Endothelial cell (in vitro differentiated cells): ENCODE results near the gene NECTIN3. TPM values are rescaled to one million over a fixed set of nuclear protein-coding genes. Genes with fewer than 3 reads are reported as not detected.

Experiments
- DNase-seq: peaks from one replicate; pipeline ENCODE4 v3.0.0; 2021; ENCODE audit warnings: low spot score
- H3K27ac Mint-ChIP-seq: one replicate; pipeline ENCODE4 v1.8.0; 2021; ENCODE audit warnings: mixed read lengths, inconsistent platforms; ENCODE audit not compliant: unreplicated experiment
- H3K27me3 Mint-ChIP-seq: one replicate; pipeline ENCODE4 v1.8.0; 2021; ENCODE audit warnings: mild to moderate bottlenecking, moderate library complexity, mixed read lengths, inconsistent platforms; ENCODE audit not compliant: unreplicated experiment
- H3K36me3 Mint-ChIP-seq: one replicate; pipeline ENCODE4 v1.8.0; 2021; ENCODE audit warnings: mild to moderate bottlenecking, low read depth, mixed read lengths, inconsistent platforms; ENCODE audit not compliant: unreplicated experiment
- H3K4me1 Mint-ChIP-seq: one replicate; pipeline ENCODE4 v1.8.0; 2021; ENCODE audit warnings: mild to moderate bottlenecking, mixed read lengths, inconsistent platforms; ENCODE audit not compliant: unreplicated experiment
- H3K4me3 Mint-ChIP-seq: one replicate; pipeline ENCODE4 v1.8.0; 2021; ENCODE audit warnings: mild to moderate bottlenecking, mixed read lengths, inconsistent platforms; ENCODE audit not compliant: unreplicated experiment
- H3K9me3 Mint-ChIP-seq: one replicate; pipeline ENCODE4 v1.8.0; 2021; ENCODE audit warnings: mixed read lengths, inconsistent platforms; ENCODE audit not compliant: unreplicated experiment
- CTCF ChIP-seq: fragments of 200-600 bp; sonication (generic); IDR thresholded peaks from one replicate; pipeline ENCODE4 v1.5.0; 2021; ENCODE audit warnings: antibody characterized with exemption; ENCODE audit not compliant: unreplicated experiment
- total RNA-seq: library from RNA; stranded (reverse); fragmentation: NEBNext Ultra II Directional; extraction: Animal tissue kit (Norgen Biotek cat#: 25700); gene quantifications from one replicate; pipeline ENCODE4 v1.2.1, GENCODE V29; 2021; ENCODE audit not compliant: unreplicated experiment

The NECTIN3 gene
- total RNA-seq, 1 donor from 2014 or later: 28.5 TPM

DNA sequence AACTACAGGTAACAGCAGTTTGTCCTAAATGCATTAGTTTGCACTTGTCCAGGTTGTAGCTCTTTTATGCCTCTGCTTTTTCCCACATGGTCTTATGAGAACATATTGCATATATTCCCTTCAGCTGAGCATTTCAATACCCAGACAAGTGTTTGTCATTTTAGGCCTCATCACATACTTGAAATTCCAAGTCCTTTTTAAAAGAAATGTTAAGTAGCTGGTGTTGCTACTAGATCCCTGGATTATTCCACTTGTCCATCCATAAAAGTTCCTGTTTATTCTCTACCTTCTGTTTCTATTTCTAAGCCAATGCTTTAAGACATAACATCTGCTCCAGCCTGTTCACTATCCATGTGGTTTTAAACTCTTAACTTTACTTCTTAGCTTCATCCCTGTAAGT is 128.4 kb downstream of the NECTIN3 start:
- no peak overlapping the region for H3K4me3 Mint-ChIP-seq
- H3K27ac Mint-ChIP-seq: no peak overlapping the region
- DNase-seq: no peak
- no peaks in the 10 kb centered on the region for H3K9me3 Mint-ChIP-seq
- no peak for TF ChIP-seq CTCF
- no peaks in the 10 kb centered on the region for H3K27me3 Mint-ChIP-seq
- no peaks in the 10 kb centered on the region for H3K36me3 Mint-ChIP-seq
- peaks cover 3% of the 10 kb centered on the region for H3K4me1 Mint-ChIP-seq

DNA sequence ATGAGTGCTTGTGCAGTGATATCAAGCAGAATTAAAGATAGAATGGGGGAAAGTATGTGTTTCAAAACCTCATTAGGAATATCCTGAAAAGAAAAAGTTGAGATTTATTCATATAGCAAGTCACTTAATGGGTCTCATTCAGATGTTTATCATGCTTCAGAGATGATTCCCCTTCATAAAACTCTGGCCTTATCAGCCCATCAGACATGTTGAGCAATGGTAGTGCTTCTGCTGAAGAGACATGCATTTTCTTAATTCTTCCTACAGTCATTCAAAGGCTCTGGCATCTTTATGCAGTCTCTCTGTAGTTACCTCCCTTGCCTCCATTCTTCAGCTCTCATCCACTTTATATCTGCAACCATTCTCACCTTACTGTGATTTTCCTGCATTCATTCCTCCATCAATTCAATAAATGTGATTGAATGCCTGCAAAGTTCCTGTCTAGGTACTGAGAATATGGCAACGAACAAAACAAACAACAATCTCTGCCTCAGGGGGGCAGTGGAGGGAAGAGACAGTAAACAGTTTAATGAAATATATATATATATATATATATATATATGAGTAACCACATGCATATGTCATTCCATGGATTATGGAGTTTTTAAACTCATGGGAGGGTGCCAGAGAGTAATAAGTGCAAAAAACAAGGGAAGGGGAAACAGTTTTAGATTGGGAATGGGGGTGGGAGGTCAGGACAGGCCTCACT is 138.5 kb downstream of the NECTIN3 start:
- no peak for TF ChIP-seq CTCF
- Mint-ChIP-seq H3K4me3 (no peak overlapping the region), H3K4me1 (peaks cover 14% of the 10 kb centered on the region), H3K9me3 (no peaks in the 10 kb centered on the region), H3K36me3 (no peaks in the 10 kb centered on the region), H3K27me3 (no peaks in the 10 kb centered on the region), H3K27ac (no peak overlapping the region)
- DNase-seq: no peak

GRCh38 chr3:111210866-111211564 is 139.4 kb downstream of the NECTIN3 start:
- no peak for DNase-seq
- no peak overlapping the region for H3K27ac Mint-ChIP-seq
- TF ChIP-seq CTCF: no peak
- H3K9me3 Mint-ChIP-seq: no peaks in the 10 kb centered on the region
- H3K27me3 Mint-ChIP-seq: no peaks in the 10 kb centered on the region
- no peaks in the 10 kb centered on the region for H3K36me3 Mint-ChIP-seq
- H3K4me1 Mint-ChIP-seq: peaks cover 14% of the 10 kb centered on the region
- H3K4me3 Mint-ChIP-seq: no peak overlapping the region

- H3K9me3 Mint-ChIP-seq: no peaks in the 10 kb centered on the region
- no peaks in the 10 kb centered on the region for H3K36me3 Mint-ChIP-seq
These were observed 140.9 kb downstream of the NECTIN3 start for GRCh38 chr3:111212511-111212910.

More at GRCh38 chr3:111212511-111212910, 140.9 kb downstream of the NECTIN3 start:
- H3K4me1 Mint-ChIP-seq: peaks cover 9% of the 10 kb centered on the region
- H3K4me3 Mint-ChIP-seq: no peak overlapping the region
- H3K27ac Mint-ChIP-seq: no peak overlapping the region
- H3K27me3 Mint-ChIP-seq: no peaks in the 10 kb centered on the region
- no peak for TF ChIP-seq CTCF
- no peak for DNase-seq
